HepG2 (cell line): Measurements from ENCODE around the gene RPL18. TPM values are rescaled to one million over a fixed set of nuclear protein-coding genes. Genes with fewer than 3 reads are reported as not detected.

Source experiments
- CENPT ChIP-seq: sonication (generic); formaldehyde crosslinking; IDR thresholded peaks from 2 replicates; pipeline ENCODE4 v1.8.0; 2022; ENCODE audit warnings: low read depth, mild to moderate bottlenecking, moderate library complexity, missing genetic modification reagents
- DZIP1 ChIP-seq: sonication (generic); formaldehyde crosslinking; IDR thresholded peaks from 2 replicates; pipeline ENCODE4 v1.5.0; 2020; ENCODE audit warnings: mild to moderate bottlenecking, missing genetic modification reagents
- FOXK2 ChIP-seq: fragments of 450-650 bp; IDR thresholded peaks from 2 replicates; pipeline ENCODE4 v1.6.1; 2016
- JUN ChIP-seq: sonication (generic); formaldehyde crosslinking; IDR thresholded peaks from 2 replicates; pipeline ENCODE4 v1.4.0; 2020; ENCODE audit warnings: mild to moderate bottlenecking, missing genetic modification reagents
- MIER3 ChIP-seq: IDR thresholded peaks from 2 replicates; pipeline ENCODE4 v1.6.1; 2016; ENCODE audit warnings: missing compliant biosample characterization, borderline replicate concordance
- MTA1 ChIP-seq: sonication (generic); formaldehyde crosslinking; IDR thresholded peaks from 2 replicates; pipeline ENCODE4 v1.4.0; 2020; ENCODE audit warnings: missing genetic modification reagents, mild to moderate bottlenecking, borderline replicate concordance
- POLR2A ChIP-seq, 2 experiments: IDR thresholded peaks; 2 replicates each; pipeline ENCODE4 v1.6.1; 2011; ENCODE audit warnings: low read depth in 2 of 2, low read length in 2 of 2, mild to moderate bottlenecking in 1 of 2, moderate library complexity in 1 of 2; ENCODE audit not compliant: insufficient read depth in 1 of 2
- POLR2G ChIP-seq: fragments of 200-400 bp; formaldehyde crosslinking; IDR thresholded peaks from 2 replicates; pipeline ENCODE4 v1.6.1; 2018; ENCODE audit warnings: mild to moderate bottlenecking, low read depth, low read length, moderate library complexity
- REPIN1 ChIP-seq: sonication (generic); formaldehyde crosslinking; IDR thresholded peaks from 2 replicates; pipeline ENCODE4 v1.8.0; 2022; ENCODE audit warnings: missing genetic modification reagents, low read depth, mild to moderate bottlenecking, borderline replicate concordance
- RORA ChIP-seq: sonication (generic); formaldehyde crosslinking; IDR thresholded peaks from 2 replicates; pipeline ENCODE4 v1.5.0; 2020; ENCODE audit warnings: mild to moderate bottlenecking, missing genetic modification reagents, moderate library complexity
- SIN3A ChIP-seq: IDR thresholded peaks from 2 replicates; pipeline ENCODE4 v1.6.1; 2011; ENCODE audit warnings: low read depth, mild to moderate bottlenecking, control low read depth, low read length, borderline replicate concordance
- TEAD2 ChIP-seq: sonication (generic); formaldehyde crosslinking; IDR thresholded peaks from 2 replicates; pipeline ENCODE4 v1.9.0; 2021; ENCODE audit warnings: missing genetic modification reagents
- WIZ ChIP-seq: sonication (generic); formaldehyde crosslinking; IDR thresholded peaks from 2 replicates; pipeline ENCODE4 v1.5.1; 2020; ENCODE audit warnings: mild to moderate bottlenecking, missing genetic modification reagents
- ZNF205 ChIP-seq: IDR thresholded peaks from 2 replicates; pipeline ENCODE4 v1.6.1; 2018; ENCODE audit warnings: missing biosample characterization, missing genetic modification reagents
- ZNF263 ChIP-seq: sonication (generic); formaldehyde crosslinking; IDR thresholded peaks from 2 replicates; pipeline ENCODE4 v1.4.0; 2020; ENCODE audit warnings: missing genetic modification reagents
- ZNF468 ChIP-seq: sonication (generic); formaldehyde crosslinking; IDR thresholded peaks from 2 replicates; pipeline ENCODE4 v1.8.0; 2022; ENCODE audit warnings: mild to moderate bottlenecking, moderate library complexity, missing genetic modification reagents
- ZNF572 ChIP-seq: sonication (generic); formaldehyde crosslinking; IDR thresholded peaks from 2 replicates; pipeline ENCODE4 v1.5.1; 2020; ENCODE audit warnings: mild to moderate bottlenecking, missing genetic modification reagents
- ZNF746 ChIP-seq: sonication (generic); formaldehyde crosslinking; IDR thresholded peaks from 2 replicates; pipeline ENCODE4 v1.8.0; 2022; ENCODE audit warnings: mild to moderate bottlenecking, missing genetic modification reagents
- ZNF749 ChIP-seq: sonication (generic); formaldehyde crosslinking; IDR thresholded peaks from 2 replicates; pipeline ENCODE4 v1.8.0; 2022; ENCODE audit warnings: mild to moderate bottlenecking, missing genetic modification reagents, moderate library complexity, borderline replicate concordance
- ZNF83 ChIP-seq: sonication (generic); formaldehyde crosslinking; IDR thresholded peaks from 2 replicates; pipeline ENCODE4 v1.4.0; 2020; ENCODE audit warnings: missing genetic modification reagents, mild to moderate bottlenecking, borderline replicate concordance
- ZSCAN22 ChIP-seq: sonication (generic); formaldehyde crosslinking; IDR thresholded peaks from 2 replicates; pipeline ENCODE4 v1.4.0; 2020; ENCODE audit warnings: mild to moderate bottlenecking, missing genetic modification reagents
- polyA plus RNA-seq, 8 experiments: library from polyadenylated mRNA; depleted of rRNA in 3 of 8; stranded (reverse) in 7 of 8; unstranded in 1 of 8; fragments of >200 nt; fragmentation: Illumina TruSeq in 4 of 8; extraction: Trizol in 4 of 8; gene quantifications; 2 replicates each; pipeline versions ENCODE4 v1.2.1 to v1.2.3, GENCODE V29; 2011 to 2016; ENCODE audit warnings: low read depth in 4 of 8, missing spikeins in 1 of 8, mixed read lengths in 1 of 8; ENCODE audit not compliant: insufficient read depth in 1 of 8
- total RNA-seq, 5 experiments: library from RNA; depleted of rRNA; stranded (reverse); fragments of >200 nt; fragmentation: Illumina TruSeq; extraction: Trizol; gene quantifications; 2 replicates each; pipeline ENCODE4 v1.2.3, GENCODE V29; 2016; ENCODE audit warnings: low read depth in 1 of 5
- TF ChIP-seq, protein P1 (sequence below): sonication (generic); formaldehyde crosslinking; IDR thresholded peaks from 2 replicates; pipeline ENCODE4 v1.5.1; 2020; ENCODE audit warnings: missing genetic modification reagents, mild to moderate bottlenecking, borderline replicate concordance
- TF ChIP-seq, protein P2 (sequence below): sonication (generic); formaldehyde crosslinking; IDR thresholded peaks from 2 replicates; pipeline ENCODE4 v1.4.0; 2020; ENCODE audit warnings: missing genetic modification reagents, borderline replicate concordance

The RPL18 gene
- total and polyA plus RNA-seq, 2 of the 13 experiments (the other 11 are each of a cell fraction or from before 2014, with no cell fraction given), result 1,485 to 1,639 TPM

- TF ChIP-seq, protein P1, sequence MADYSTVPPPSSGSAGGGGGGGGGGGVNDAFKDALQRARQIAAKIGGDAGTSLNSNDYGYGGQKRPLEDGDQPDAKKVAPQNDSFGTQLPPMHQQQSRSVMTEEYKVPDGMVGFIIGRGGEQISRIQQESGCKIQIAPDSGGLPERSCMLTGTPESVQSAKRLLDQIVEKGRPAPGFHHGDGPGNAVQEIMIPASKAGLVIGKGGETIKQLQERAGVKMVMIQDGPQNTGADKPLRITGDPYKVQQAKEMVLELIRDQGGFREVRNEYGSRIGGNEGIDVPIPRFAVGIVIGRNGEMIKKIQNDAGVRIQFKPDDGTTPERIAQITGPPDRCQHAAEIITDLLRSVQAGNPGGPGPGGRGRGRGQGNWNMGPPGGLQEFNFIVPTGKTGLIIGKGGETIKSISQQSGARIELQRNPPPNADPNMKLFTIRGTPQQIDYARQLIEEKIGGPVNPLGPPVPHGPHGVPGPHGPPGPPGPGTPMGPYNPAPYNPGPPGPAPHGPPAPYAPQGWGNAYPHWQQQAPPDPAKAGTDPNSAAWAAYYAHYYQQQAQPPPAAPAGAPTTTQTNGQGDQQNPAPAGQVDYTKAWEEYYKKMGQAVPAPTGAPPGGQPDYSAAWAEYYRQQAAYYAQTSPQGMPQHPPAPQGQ, result no peak
- TF ChIP-seq RORA (no peak), ZNF749 (no peak), POLR2G (no peak), ZNF263 (CRISPR knock-in tag) (peak; percentile 32; the same call in 1 of the 2 replicates), ZNF468 (CRISPR knock-in tag) (no peak), MIER3 (CRISPR knock-in tag) (no peak), ZNF83 (CRISPR knock-in tag) (no peak), ZNF205 (no peak), ZNF572 (CRISPR knock-in tag) (no peak), TEAD2 (no peak), WIZ (no peak), CENPT (CRISPR knock-in tag) (no peak), SIN3A (no peak), MTA1 (no peak), REPIN1 (peak; percentile 37; the same call in 1 of the 2 replicates), ZNF746 (CRISPR knock-in tag) (no peak), POLR2A (IDR thresholded peaks at IDR 0.05; ENCODE audit: insufficient read depth in 1 of 2, low read depth in 2 of 2, low read length in 2 of 2) (peak; percentile 18 to 31; a peak in 1 of 4 replicates), DZIP1 (CRISPR knock-in tag) (no peak), ZSCAN22 (CRISPR knock-in tag) (no peak), FOXK2 (no peak), JUN (CRISPR knock-in tag) (no peak)
- TF ChIP-seq, protein P2, sequence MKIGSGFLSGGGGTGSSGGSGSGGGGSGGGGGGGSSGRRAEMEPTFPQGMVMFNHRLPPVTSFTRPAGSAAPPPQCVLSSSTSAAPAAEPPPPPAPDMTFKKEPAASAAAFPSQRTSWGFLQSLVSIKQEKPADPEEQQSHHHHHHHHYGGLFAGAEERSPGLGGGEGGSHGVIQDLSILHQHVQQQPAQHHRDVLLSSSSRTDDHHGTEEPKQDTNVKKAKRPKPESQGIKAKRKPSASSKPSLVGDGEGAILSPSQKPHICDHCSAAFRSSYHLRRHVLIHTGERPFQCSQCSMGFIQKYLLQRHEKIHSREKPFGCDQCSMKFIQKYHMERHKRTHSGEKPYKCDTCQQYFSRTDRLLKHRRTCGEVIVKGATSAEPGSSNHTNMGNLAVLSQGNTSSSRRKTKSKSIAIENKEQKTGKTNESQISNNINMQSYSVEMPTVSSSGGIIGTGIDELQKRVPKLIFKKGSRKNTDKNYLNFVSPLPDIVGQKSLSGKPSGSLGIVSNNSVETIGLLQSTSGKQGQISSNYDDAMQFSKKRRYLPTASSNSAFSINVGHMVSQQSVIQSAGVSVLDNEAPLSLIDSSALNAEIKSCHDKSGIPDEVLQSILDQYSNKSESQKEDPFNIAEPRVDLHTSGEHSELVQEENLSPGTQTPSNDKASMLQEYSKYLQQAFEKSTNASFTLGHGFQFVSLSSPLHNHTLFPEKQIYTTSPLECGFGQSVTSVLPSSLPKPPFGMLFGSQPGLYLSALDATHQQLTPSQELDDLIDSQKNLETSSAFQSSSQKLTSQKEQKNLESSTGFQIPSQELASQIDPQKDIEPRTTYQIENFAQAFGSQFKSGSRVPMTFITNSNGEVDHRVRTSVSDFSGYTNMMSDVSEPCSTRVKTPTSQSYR (CRISPR knock-in tag), result no peak
Measured at GRCh38 chr19:48627201-48627864, 8.4 kb upstream of the RPL18 start (continued).
